GM19324 (cell line): ENCODE measurements around the gene INO80C.

Experiments used
- ATAC-seq: cut with Tn5 transposase; IDR thresholded peaks from one replicate; pipeline ENCODE4 v1.9.1; 2021; ENCODE audit warnings: mild to moderate bottlenecking, moderate library complexity; ENCODE audit not compliant: unreplicated experiment, low FRiP score

The INO80C gene

GRCh38 chr18:35436076-35436649 lies 61.6 kb downstream of the INO80C start:
- no peak for ATAC-seq

GRCh38 chr18:35435401-35435800 lies 62.4 kb downstream of the INO80C start:
- no peak for ATAC-seq

- no peak for ATAC-seq
Observed at GRCh38 chr18:35432565-35433001, 65.2 kb downstream of the INO80C start.

GRCh38 chr18:35431374-35431741 lies 66.4 kb downstream of the INO80C start:
- no peak for ATAC-seq

- ATAC-seq, result no peak
Observed at GRCh38 chr18:35430721-35431373, 66.9 kb downstream of the INO80C start.

GRCh38 chr18:35426786-35427185 lies 71.0 kb downstream of the INO80C start:
- no peak for ATAC-seq

- ATAC-seq, result no peak
Observed at GRCh38 chr18:35424356-35424755, 73.4 kb downstream of the INO80C start.

- ATAC-seq, result no peak
Observed at GRCh38 chr18:35422237-35422636, 75.5 kb downstream of the INO80C start.

GRCh38 chr18:35418610-35419009 lies 79.2 kb downstream of the INO80C start:
- no peak for ATAC-seq
